GM18505 (cell line): ENCODE measurements around the gene PSMC3IP.
"Not testable (repeated sequence)": the region's sequence is repeated elsewhere in the genome, so short reads cannot be mapped to it uniquely, and the experiment has no call there.

Experiments
- ATAC-seq: cut with Tn5 transposase; IDR thresholded peaks from one replicate; pipeline ENCODE4 v1.9.1; 2021; ENCODE audit not compliant: unreplicated experiment
- POLR2A ChIP-seq: IDR thresholded peaks from 4 replicates; pipeline ENCODE4 v1.6.1; 2011; ENCODE audit warnings: borderline replicate concordance; ENCODE audit not compliant: insufficient read depth, insufficient read length; ENCODE audit errors: extremely low read depth

PSMC3IP gene

GRCh38 chr17:42577532-42578281, at the start of gene PSMC3IP:
TSS of gene PSMC3IP (minus strand) at chr17:42577729. CDS start at chr17:42577686, 43 bp downstream.
- peak; percentile 85 for TF ChIP-seq POLR2A
- peak; percentile 58 for ATAC-seq

GRCh38 chr17:42623732-42624596, 46.4 kb upstream of the PSMC3IP start:
- TF ChIP-seq POLR2A = no peak
- no peak for ATAC-seq

GRCh38 chr17:42623271-42623670, 45.7 kb upstream of the PSMC3IP start:
- no peak for TF ChIP-seq POLR2A
- no peak for ATAC-seq

DNA sequence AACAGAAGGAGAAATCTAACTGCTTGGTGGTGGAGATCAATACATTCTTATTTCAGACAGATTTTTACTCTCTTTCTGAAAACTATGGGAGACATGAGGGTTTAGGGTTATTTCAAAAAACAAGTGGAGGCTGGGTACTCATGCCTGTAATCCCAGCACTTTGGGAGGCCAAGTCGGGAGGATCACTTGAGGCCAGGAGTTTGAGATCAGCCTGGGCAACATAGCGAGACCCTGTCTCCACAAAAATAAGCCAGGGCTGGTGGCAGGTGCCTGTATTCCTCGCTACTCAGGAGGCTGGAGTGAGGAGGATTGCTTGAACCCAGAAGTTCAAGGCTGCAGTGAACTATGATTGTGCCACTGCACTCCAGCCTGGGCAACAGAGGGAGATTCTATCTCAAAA, 44.5 kb upstream of the PSMC3IP start:
- ATAC-seq = not testable (repeated sequence)

GRCh38 chr17:42618442-42619150, 41.1 kb upstream of the PSMC3IP start:
- TF ChIP-seq POLR2A = peak; percentile 20
- ATAC-seq = no peak

DNA sequence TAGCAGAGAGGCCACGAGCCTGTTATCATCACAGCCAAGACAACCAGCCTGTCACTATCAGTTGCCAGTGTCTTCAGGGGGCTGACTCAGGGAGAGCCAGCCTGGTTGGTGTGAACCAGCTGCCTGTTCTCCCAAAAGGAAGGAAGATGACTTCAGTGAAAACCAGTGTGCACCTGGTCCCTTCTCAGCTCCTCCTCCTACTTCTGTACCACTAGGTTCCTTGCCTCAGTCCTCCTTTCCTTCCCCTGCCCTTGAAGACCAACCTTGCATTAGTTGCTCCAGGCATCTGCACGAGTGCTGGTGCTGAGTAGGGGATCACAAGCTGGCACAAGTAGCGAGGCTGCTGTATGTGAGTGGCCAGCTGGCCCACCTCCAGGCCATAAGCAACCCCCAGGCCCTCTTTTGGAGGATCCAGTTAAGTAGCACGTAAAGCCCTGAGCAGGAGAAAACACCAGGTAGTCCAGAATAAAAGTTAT, 40.5 kb upstream of the PSMC3IP start:
- TF ChIP-seq POLR2A = no peak
- no peak for ATAC-seq

- no peak for TF ChIP-seq POLR2A
- no peak for ATAC-seq
These were observed 36.3 kb upstream of the PSMC3IP start for GRCh38 chr17:42613699-42614295.

DNA sequence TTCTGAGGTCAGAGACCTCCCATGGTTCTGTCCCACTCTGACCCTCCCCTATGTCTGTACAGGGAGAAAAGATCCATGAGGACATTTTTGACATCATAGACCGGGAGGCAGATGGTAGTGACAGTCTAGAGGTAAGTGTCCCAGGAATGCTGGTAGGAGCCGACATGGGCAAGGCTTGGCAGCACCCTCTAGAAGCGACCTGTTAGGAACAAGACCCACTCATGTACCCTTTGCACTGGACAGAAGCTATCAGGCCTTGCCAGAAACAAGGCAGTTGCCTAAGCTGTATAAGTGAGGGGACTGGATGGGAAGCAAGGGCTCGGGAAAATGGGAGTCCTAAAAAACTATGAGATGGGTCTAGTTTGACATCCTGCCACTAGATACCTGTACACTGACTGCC, 34.5 kb upstream of the PSMC3IP start:
- no peak for TF ChIP-seq POLR2A
- ATAC-seq = no peak

DNA sequence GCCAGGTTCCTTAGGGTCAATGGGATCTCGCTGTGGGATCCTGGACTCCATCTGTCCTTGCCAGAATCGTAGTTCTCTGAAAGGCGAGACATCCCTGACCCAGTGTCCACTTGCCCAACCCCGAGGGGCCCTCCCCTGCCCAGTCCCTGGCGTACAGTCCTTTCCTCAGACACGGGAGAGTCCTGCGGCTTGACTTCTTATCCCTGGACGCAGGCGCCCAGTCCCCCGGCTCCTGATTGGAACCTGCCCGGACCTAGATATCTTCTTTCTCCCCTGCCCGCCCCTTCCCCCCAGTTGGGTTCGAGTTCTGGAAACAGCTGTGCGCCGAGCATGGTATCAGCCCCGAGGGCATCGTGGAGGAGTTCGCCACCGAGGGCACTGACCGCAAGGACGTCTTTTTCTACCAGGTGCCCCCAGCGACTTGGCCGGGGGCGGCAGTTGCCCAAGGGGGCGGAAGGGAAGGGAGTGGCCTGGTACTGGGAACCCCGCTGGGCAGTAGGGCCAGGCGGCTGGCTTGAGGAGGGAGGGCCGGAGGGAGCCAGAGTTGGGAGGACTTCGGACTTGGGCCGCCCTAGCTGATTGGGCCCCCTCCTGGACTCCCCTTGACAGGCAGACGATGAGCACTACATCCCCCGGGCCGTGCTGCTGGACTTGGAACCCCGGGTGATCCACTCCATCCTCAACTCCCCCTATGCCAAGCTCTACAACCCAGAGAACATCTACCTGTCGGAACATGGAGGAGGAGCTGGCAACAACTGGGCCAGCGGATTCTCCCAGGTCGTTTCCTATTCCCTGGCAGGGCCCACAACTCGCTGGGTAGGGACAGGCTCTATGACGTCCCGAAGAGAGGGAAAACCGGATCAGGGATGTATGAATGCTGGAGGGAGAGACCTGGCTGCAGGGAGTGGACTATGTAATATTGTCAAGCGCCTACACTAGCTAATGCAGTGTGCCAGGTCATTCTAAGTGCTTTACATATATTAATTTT, 32.6 kb upstream of the PSMC3IP start:
- ATAC-seq = peak; percentile 7

GRCh38 chr17:42609182-42609813, 31.8 kb upstream of the PSMC3IP start, which contains the start of the genes RETREG3 and TUBG1:
TSS of gene RETREG3 (minus strand) at chr17:42609374. CDS start at chr17:42609324, 50 bp downstream.
TSS of gene TUBG1 (plus strand) at chr17:42609683. CDS start at chr17:42609738, 55 bp downstream.
- TF ChIP-seq POLR2A = peak; percentile 91
- ATAC-seq = peak; percentile 83

DNA sequence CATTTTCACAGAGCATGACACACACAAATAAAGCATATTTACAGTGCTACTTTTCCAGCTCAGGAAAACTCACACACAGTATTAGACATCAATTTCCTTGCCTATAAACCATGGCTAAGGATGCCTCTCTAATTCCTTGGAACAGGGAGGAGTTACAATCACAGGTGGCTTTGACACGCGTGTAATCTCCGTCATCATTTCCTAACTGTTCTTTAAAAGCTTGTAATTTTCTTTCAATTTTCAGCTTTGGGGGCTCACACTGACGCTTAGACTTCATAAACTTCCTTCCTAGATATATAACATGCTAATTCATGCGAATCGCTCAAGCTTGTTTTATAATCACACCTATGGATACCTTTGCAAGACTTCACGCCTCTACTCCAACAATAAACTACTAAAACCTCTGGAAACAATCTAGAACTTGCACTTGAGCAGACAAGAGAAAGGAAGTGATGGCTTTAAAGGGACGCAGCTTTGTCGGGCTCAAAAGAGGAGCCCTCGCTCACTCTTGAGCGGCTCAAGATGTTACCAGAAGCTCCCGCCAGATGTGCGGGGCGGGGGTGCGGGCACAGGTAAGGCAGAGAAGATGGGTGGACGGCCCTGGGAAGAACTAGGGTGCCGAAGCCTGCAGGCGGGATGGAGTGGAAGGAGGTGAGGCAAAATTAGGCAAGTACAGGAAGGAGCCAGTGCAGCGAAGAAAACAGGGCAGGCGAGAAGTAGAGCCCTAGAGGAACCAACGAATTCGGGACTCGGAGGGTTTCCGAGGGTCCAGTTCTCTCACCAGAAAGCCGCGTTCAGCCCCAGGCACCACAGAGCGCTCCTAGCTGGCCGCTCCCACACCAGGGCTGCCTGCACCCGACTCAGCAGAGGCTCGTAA, 31.0 kb upstream of the PSMC3IP start:
- ATAC-seq = peak; percentile 34

More for the DNA sequence above, 31.0 kb upstream of the PSMC3IP start:
- TF ChIP-seq POLR2A = no peak
